HG02642 (cell line): ENCODE measurements around the gene CYP4F2.
"Not testable (repeated sequence)": the region's sequence is repeated elsewhere in the genome, so short reads cannot be mapped to it uniquely, and the experiment has no call there.

Source experiments
- ATAC-seq: cut with Tn5 transposase; IDR thresholded peaks from one replicate; pipeline ENCODE4 v1.9.1; 2021; ENCODE audit warnings: mild to moderate bottlenecking; ENCODE audit not compliant: unreplicated experiment, poor library complexity

Gene CYP4F2, protein sequence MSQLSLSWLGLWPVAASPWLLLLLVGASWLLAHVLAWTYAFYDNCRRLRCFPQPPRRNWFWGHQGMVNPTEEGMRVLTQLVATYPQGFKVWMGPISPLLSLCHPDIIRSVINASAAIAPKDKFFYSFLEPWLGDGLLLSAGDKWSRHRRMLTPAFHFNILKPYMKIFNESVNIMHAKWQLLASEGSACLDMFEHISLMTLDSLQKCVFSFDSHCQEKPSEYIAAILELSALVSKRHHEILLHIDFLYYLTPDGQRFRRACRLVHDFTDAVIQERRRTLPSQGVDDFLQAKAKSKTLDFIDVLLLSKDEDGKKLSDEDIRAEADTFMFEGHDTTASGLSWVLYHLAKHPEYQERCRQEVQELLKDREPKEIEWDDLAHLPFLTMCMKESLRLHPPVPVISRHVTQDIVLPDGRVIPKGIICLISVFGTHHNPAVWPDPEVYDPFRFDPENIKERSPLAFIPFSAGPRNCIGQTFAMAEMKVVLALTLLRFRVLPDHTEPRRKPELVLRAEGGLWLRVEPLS

DNA sequence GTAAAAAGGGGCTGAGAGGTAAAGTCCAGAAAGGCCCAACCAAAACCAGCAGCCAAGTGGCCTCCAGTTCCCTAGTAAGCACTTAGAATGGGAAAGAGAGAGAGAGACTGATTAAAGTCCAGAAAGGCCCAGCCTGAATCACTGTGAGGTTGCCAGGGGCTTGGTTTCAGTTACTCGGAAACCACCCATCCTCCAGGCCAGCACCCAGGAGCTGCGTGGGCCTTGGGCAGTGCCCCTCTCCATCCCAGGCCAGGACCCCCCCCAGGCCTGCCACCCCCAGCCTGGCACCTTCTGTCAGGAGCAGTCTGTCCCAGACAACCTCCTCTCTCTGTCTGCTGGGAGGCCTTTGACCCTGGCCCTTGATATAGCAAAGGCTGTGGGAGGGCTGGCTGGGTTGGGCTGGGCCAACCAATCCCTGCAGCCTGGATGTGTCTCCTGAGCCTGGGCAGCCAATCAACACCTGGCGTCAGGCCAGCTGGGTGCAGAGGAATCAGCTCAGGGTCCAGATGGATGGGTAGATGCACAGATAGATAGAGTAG is at the start of gene CYP4F2:
Gene CYP4F2, minus strand, starts transcription at position 337 of the 539 bp plus-strand sequence. CDS start 463 bp downstream, outside the sequence.
- no peak for ATAC-seq

DNA sequence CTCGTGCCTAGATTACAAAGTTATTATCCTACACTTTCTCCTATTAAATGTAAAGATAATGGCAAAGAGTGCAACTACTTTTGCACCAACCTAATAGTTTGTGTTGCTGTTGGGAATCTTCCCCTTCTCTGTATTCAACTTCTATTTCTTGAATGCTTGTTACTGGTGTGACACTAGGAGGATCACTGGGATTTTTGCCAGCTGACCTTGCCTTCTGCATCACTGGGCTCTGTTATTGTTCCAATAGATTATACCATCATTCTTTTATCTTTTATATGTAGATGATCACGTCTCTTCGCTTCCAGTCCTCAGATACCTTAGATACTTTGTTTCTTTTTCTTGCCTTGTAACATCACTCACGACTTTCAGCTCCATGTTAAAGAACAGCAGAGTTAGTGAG is 47.4 kb upstream of the CYP4F2 start:
- no peak for ATAC-seq

- ATAC-seq: no peak
Observed at GRCh38 chr19:15944401-15944800, 46.5 kb upstream of the CYP4F2 start.

- ATAC-seq: no peak
Observed at GRCh38 chr19:15937771-15938170, 39.9 kb upstream of the CYP4F2 start.

- no peak for ATAC-seq
Observed at GRCh38 chr19:15936950-15937349, 39.1 kb upstream of the CYP4F2 start.

DNA sequence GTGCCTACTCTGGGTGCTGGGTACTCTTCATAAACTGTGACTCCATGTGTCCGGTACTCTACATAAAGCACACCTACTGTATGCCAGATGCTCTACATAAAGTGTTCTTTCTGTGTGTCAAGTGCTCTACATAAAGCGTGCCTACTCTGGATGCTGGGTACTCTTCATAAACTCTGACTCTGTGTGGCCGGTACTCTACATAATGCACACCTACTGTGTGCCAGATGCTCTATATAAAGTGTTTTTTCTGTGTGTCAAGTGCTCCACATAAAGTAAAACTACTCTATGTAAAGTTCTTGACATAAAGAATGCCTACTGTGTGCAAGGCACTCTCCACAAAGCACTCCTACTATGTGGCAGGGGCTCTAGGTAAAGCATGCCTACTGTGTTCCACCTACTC is 38.3 kb upstream of the CYP4F2 start:
- ATAC-seq: no peak

DNA sequence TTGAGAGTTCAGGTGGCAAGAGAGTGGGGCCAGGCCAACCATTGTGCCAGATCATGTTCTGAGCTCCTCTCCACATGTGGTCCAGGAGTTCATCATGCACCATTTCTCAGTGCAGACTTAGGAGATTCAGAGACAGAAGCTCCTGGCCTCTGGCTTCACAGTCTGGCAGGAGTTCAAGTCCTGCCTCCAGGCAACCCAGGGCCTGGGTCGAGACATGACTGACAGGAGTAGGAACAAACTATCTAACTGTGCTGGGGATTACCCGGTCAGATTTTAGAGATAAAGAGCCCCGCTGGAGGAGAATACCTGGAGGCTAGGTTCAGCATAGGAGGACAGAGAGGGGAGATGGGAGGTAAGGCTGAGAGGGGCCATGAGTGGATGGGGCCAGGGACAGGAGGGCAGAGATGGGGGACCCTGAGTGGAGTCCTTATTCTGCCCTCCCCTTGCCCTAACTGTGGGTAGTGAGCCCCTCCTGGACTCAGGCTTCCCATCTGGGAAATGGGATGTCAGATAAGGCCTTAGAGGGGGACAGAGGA is 37.4 kb upstream of the CYP4F2 start:
- ATAC-seq: no peak

- no peak for ATAC-seq
Observed at GRCh38 chr19:15934332-15935078, 36.6 kb upstream of the CYP4F2 start, which contains the start of gene CYP4F11. Gene CYP4F11 (minus strand): TSS chr19:15934529. CDS start chr19:15934408, 121 bp downstream.

- ATAC-seq: not testable (repeated sequence)
Observed at GRCh38 chr19:15933761-15934331, 36.0 kb upstream of the CYP4F2 start.

- no peak for ATAC-seq
Observed at GRCh38 chr19:15928321-15928720, 30.4 kb upstream of the CYP4F2 start.

- no peak for ATAC-seq
Observed at GRCh38 chr19:15926484-15926883, 28.6 kb upstream of the CYP4F2 start.

DNA sequence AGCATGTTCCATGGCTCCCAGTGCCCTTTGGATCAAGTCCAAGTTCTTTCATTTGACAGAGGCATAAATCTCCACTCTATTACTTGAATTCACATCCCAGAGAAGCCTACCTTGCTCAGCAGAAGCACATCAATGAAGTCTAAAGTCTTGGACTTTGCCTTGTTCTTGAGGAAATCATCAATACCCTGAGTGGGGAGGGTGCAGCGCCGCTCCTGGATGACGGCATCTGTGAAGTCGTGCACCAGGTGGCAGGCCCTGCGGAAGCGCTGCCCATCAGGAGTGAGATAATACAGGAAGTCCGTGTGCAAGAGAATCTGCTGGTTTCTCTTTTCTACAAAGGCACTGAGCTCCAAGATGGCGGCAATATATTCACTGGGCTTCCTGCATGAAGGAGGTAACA is 25.8 kb upstream of the CYP4F2 start:
- no peak for ATAC-seq

GRCh38 chr19:15922021-15922420 is 24.1 kb upstream of the CYP4F2 start:
- ATAC-seq: no peak

- no peak for ATAC-seq
Observed at GRCh38 chr19:15919243-15919642, 21.4 kb upstream of the CYP4F2 start.

- ATAC-seq: no peak
Observed at GRCh38 chr19:15915109-15915508, 17.2 kb upstream of the CYP4F2 start.

DNA sequence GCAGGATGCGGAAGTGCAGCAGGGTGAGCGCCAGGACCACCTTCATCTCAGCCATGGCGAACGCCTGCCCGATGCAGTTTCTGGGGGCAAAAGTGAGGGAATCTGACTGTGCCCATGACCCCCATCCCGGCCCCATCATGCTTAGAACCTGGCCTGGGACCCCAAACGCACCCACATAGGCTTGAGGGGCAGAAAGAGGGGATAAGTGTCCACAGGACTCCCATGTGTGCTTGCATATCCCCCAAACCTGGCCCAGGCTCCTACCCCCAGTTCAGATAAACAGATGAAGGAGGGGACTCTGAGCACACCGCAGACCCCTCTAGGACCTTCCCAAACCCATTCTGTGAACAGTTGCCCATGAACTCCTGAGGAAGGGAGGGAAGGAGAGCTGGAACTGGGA is 16.0 kb upstream of the CYP4F2 start:
- no peak for ATAC-seq

DNA sequence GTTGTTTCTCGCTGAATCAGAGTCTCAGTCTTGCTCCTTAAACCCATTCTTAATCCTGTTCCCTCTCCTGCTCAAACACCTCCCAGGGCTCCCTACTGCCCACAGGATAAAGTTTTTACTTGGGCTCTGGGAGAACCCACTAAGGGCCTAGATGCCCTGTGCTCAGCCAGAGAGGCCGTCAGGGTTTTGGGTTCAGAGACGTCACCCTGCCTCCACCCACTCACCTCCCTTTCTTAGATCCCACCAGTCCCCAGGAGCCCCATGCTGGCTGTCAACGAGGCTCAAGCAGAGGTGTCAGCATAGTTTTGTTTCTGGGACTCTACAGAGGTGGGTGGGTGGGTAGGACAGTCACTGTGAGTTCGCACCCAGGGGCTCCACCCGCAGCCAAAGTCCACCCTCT is 15.5 kb upstream of the CYP4F2 start:
- no peak for ATAC-seq

DNA sequence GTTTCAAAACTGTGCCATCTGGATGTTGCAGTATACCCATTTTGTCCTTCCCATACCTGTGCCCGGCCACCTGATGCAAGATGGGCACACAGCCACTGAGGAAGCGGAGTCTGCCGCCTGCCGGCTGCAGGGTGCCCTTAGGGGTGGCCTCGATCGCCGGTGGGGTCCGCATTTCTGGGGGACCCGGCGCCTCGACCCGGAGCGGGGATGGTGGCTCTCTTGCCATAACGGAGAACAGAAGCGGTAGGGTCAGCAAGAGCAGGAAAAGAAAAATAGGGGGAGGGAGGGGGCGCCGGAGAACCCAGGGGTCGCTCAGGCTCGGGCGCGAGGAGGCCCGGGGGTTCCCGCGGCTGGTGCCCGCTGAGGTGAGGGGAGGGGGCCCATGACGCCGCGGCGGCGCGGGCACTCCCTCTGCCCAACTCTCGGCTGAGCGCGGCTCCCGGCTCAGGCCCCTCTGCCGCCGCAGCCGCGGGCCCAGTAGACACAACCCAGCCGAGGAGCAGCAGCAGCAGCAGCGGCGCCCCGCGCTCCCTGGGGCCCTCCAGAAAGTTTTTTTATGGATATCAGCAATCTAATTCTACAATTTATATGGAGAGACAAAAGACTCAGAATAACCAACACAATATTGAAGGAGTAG is 13.8 kb upstream of the CYP4F2 start:
- ATAC-seq: no peak

DNA sequence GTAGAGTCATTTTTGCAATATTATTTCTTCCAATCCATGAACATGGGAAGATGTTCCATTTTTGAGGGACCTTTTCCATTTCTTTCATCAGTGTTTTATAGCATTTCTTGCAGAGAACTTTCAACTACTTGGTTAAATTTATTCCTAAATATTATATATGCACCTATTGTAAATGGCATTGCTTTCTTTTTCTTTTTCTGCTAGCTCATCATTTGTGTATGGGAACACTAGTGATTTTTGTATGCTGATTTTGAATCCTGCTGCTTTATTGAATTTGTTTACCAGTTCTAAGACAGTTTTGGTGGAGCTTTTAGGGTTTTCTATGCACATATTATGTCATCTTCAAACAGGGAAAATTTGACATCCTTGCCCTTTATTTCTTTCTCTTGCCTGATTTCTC is 7.2 kb upstream of the CYP4F2 start:
- no peak for ATAC-seq

GRCh38 chr19:15902898-15903297 is 5.0 kb upstream of the CYP4F2 start:
- ATAC-seq: not testable (repeated sequence)
